ENCODE data around the gene GASK1A. TPM values are rescaled to one million over a fixed set of nuclear protein-coding genes. Genes with fewer than 3 reads are reported as not detected.

GASK1A gene
- total and polyA plus RNA-seq, 10 of the 15 experiments (the other 5 are each of a cell fraction or from before 2014, with no cell fraction given): 0.18 TPM; not detected in 9

DNA sequence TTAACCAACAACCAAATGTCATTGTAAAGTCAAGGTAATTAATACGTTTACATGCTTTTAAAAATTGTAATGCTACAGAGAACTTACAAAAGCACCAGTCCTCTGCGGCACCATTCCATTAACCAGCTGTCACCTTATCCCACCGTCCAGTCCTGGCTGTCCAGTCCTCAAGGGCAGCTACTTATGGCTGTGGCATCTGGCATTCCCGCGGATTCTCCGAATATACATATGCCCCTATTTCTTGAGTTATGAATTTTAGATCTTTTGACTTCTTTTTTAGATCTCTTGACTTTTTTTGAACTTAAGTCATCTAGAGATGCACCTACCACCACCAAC, 127.2 kb downstream of the GASK1A start:
- FAIRE-seq: no peak
- Histone ChIP-seq H2AFZ (ENCODE audit: control insufficient read depth, low read depth, low read length) (peak overlapping the region; percentile 69), H3K27me3 (replicated peaks in 1 of 2; ENCODE audit: control insufficient read depth in 2 of 2, insufficient read depth in 2 of 2, low read length in 1 of 2) (peaks cover 0 to 2% of the 10 kb centered on the region in 2 experiments; a peak in 2 of 4 replicates), H3K9ac (ENCODE audit: control insufficient read depth, insufficient read depth, low read length) (no peak overlapping the region), H3K4me1 (ENCODE audit: control insufficient read depth, insufficient read depth, low read length) (no peaks in the 10 kb centered on the region; the same call in 1 of the 2 replicates), H3K4me2 (ENCODE audit: control insufficient read depth, insufficient read depth) (peak overlapping the region; percentile 79), H3K36me3 (ENCODE audit: control insufficient read depth in 2 of 2, insufficient read depth in 2 of 2, low read length in 1 of 2) (no peaks in the 10 kb centered on the region), H3K9me3 (replicated peaks; ENCODE audit: control insufficient read depth, insufficient read depth, low read length) (no peaks in the 10 kb centered on the region; the same call in 2 of the 3 replicates), H4K20me1 (ENCODE audit: control insufficient read depth, insufficient read depth) (no peaks in the 10 kb centered on the region), H3K4me3 (no peak overlapping the region), H3K79me2 (ENCODE audit: control insufficient read depth, insufficient read depth, low read length) (no peaks in the 10 kb centered on the region), H3K27ac (ENCODE audit: control insufficient read depth, insufficient read depth) (no peak overlapping the region)
- RAD21 ChIA-PET (ENCODE audit: unreplicated experiment): no interaction called here
- CTCF ChIA-PET: no interaction called here
- WGBS (ENCODE audit: insufficient coverage, insufficient replicate concordance, low lambda C conversion rate, missing lambda C conversion rate): under 1% methylated on average over 6 of the region's 6 CpGs
- BruUV-seq (replicated peaks): no TSS peak
- intact Hi-C loops (cut with micrococcal nuclease; ENCODE audit: unreplicated experiment) (no loop called here), in situ Hi-C loops (cut with MboI) (no loop called here)
- TF ChIP-seq IKZF2 (IDR thresholded peaks at IDR 0.05): no peak
- TF ChIP-seq NRF1 (conservative IDR thresholded peaks at IDR 0.05; ENCODE audit: low read depth, low read length): no peak
- no peak for TF ChIP-seq STAT1 (conservative IDR thresholded peaks at IDR 0.05)
- POLR2A ChIA-PET: no interaction called here
- SMC1A ChIA-PET (ENCODE audit: uncharacterized antibody, unreplicated experiment): no interaction called here
- ATAC-seq: no peak
- DNase-seq (ENCODE audit: low read depth, low spot score): no peak

Other genes starting within 250 kb of the GASK1A start
- 0.33 TPM in 1 of 2 replicates, not detected in the other for gene CCDC13, start 206.1 kb upstream of the GASK1A start, total RNA-seq (2014; rRNA removed)
- gene CCDC13, start 206.1 kb upstream of the GASK1A start, total RNA-seq (2014; rRNA removed; fragmentation: Illumina TruSeq; extraction: Trizol): 0.13 TPM in 1 of 2 replicates, not detected in the other
- 0.16 TPM in 1 of 2 replicates, not detected in the other for gene CCDC13, start 206.1 kb upstream of the GASK1A start, total RNA-seq (2021)
- gene CCDC13, start 206.1 kb upstream of the GASK1A start, polyA plus RNA-seq (2011; rRNA removed): 0.29 and 0.81 TPM in 2 replicates
- 0.14 and 0.31 TPM in 2 replicates for gene CCDC13, start 206.1 kb upstream of the GASK1A start, polyA plus RNA-seq (2014; fragmentation: Illumina TruSeq; extraction: Trizol)
- under 1 TPM in 1 of 2 experiments, not detected in 1; 0.35 TPM for gene CCDC13, start 206.1 kb upstream of the GASK1A start, polyA plus RNA-seq (2014; fragmentation: Nextera tagmentation; extraction: Ambion mirVana)
- 0.69 and 0.81 TPM in 2 replicates for gene CCDC13, start 206.1 kb upstream of the GASK1A start, polyA plus RNA-seq (2014; rRNA removed)
- under 1 TPM in 1 of 2 experiments, not detected in 1; 0.19 TPM for gene CCDC13, start 206.1 kb upstream of the GASK1A start, polyA plus RNA-seq (2016; fragmentation: Nextera tagmentation; extraction: Ambion mirVana)
- 91.6 and 116 TPM in 2 replicates for gene HIGD1A, start 174.8 kb upstream of the GASK1A start, total RNA-seq (2014; rRNA removed)
- gene HIGD1A, start 174.8 kb upstream of the GASK1A start, total RNA-seq (2014; rRNA removed; fragmentation: Illumina TruSeq; extraction: Trizol): 132 and 135 TPM in 2 replicates
- gene HIGD1A, start 174.8 kb upstream of the GASK1A start, total RNA-seq (2021): 68.2 and 73.9 TPM in 2 replicates
- gene HIGD1A, start 174.8 kb upstream of the GASK1A start, polyA plus RNA-seq (2011; rRNA removed): 179 and 268 TPM in 2 replicates
- 171 and 178 TPM in 2 replicates for gene HIGD1A, start 174.8 kb upstream of the GASK1A start, polyA plus RNA-seq (2014; fragmentation: Illumina TruSeq; extraction: Trizol)
- 100 to 1,000 TPM; 405 to 487 TPM for gene HIGD1A, start 174.8 kb upstream of the GASK1A start, polyA plus RNA-seq (2014; fragmentation: Nextera tagmentation; extraction: Ambion mirVana)
- 90.3 and 119 TPM in 2 replicates for gene HIGD1A, start 174.8 kb upstream of the GASK1A start, polyA plus RNA-seq (2014; rRNA removed)
- 100 to 1,000 TPM; 254 to 271 TPM for gene HIGD1A, start 174.8 kb upstream of the GASK1A start, polyA plus RNA-seq (2016; fragmentation: Nextera tagmentation; extraction: Ambion mirVana)
- gene ACKR2, start 169.9 kb upstream of the GASK1A start, total RNA-seq (2014; rRNA removed): 0.05 TPM in 1 of 2 replicates, not detected in the other
- 0.18 TPM in 1 of 2 replicates, not detected in the other for gene ACKR2, start 169.9 kb upstream of the GASK1A start, total RNA-seq (2014; rRNA removed; fragmentation: Illumina TruSeq; extraction: Trizol)
- 0.36 and 0.82 TPM in 2 replicates for gene ACKR2, start 169.9 kb upstream of the GASK1A start, total RNA-seq (2021)
- 0.13 and 0.35 TPM in 2 replicates for gene ACKR2, start 169.9 kb upstream of the GASK1A start, polyA plus RNA-seq (2011; rRNA removed)
- 0.28 and 0.36 TPM in 2 replicates for gene ACKR2, start 169.9 kb upstream of the GASK1A start, polyA plus RNA-seq (2014; fragmentation: Illumina TruSeq; extraction: Trizol)
- gene ACKR2, start 169.9 kb upstream of the GASK1A start, polyA plus RNA-seq (2014; fragmentation: Nextera tagmentation; extraction: Ambion mirVana): under 1 TPM; 0.05 TPM
- 0.10 and 0.91 TPM in 2 replicates for gene ACKR2, start 169.9 kb upstream of the GASK1A start, polyA plus RNA-seq (2014; rRNA removed)
- under 1 TPM in 1 of 2 experiments, not detected in 1; 0.17 TPM for gene ACKR2, start 169.9 kb upstream of the GASK1A start, polyA plus RNA-seq (2016; fragmentation: Nextera tagmentation; extraction: Ambion mirVana)
- gene CYP8B1, start 103.4 kb upstream of the GASK1A start, total RNA-seq (2014; rRNA removed): not detected in 2 replicates
- not detected in 2 replicates for gene CYP8B1, start 103.4 kb upstream of the GASK1A start, total RNA-seq (2014; rRNA removed; fragmentation: Illumina TruSeq; extraction: Trizol)
- gene CYP8B1, start 103.4 kb upstream of the GASK1A start, total RNA-seq (2021): 0.08 and 0.24 TPM in 2 replicates
- not detected in 2 replicates for gene CYP8B1, start 103.4 kb upstream of the GASK1A start, polyA plus RNA-seq (2011; rRNA removed)
- gene CYP8B1, start 103.4 kb upstream of the GASK1A start, polyA plus RNA-seq (2014; fragmentation: Illumina TruSeq; extraction: Trizol): not detected in 2 replicates
- gene CYP8B1, start 103.4 kb upstream of the GASK1A start, polyA plus RNA-seq (2014; fragmentation: Nextera tagmentation; extraction: Ambion mirVana): not detected
- not detected in 2 replicates for gene CYP8B1, start 103.4 kb upstream of the GASK1A start, polyA plus RNA-seq (2014; rRNA removed)
- gene CYP8B1, start 103.4 kb upstream of the GASK1A start, polyA plus RNA-seq (2016; fragmentation: Nextera tagmentation; extraction: Ambion mirVana): not detected
- not detected in 2 replicates for gene ZNF662, start 73.2 kb upstream of the GASK1A start, total RNA-seq (2014; rRNA removed)
- gene ZNF662, start 73.2 kb upstream of the GASK1A start, total RNA-seq (2014; rRNA removed; fragmentation: Illumina TruSeq; extraction: Trizol): not detected in 2 replicates
- gene ZNF662, start 73.2 kb upstream of the GASK1A start, total RNA-seq (2021): 0.05 TPM in 1 of 2 replicates, not detected in the other
- gene ZNF662, start 73.2 kb upstream of the GASK1A start, polyA plus RNA-seq (2011; rRNA removed): 0.03 TPM in 1 of 2 replicates, not detected in the other
- not detected in 2 replicates for gene ZNF662, start 73.2 kb upstream of the GASK1A start, polyA plus RNA-seq (2014; fragmentation: Illumina TruSeq; extraction: Trizol)
- not detected for gene ZNF662, start 73.2 kb upstream of the GASK1A start, polyA plus RNA-seq (2014; fragmentation: Nextera tagmentation; extraction: Ambion mirVana)
- gene ZNF662, start 73.2 kb upstream of the GASK1A start, polyA plus RNA-seq (2014; rRNA removed): not detected in 2 replicates
- gene ZNF662, start 73.2 kb upstream of the GASK1A start, polyA plus RNA-seq (2016; fragmentation: Nextera tagmentation; extraction: Ambion mirVana): not detected
- gene POMGNT2, start 126.8 kb downstream of the GASK1A start, total RNA-seq (2014; rRNA removed): 0.17 and 0.22 TPM in 2 replicates
- 0.09 TPM in 2 replicates for gene POMGNT2, start 126.8 kb downstream of the GASK1A start, total RNA-seq (2014; rRNA removed; fragmentation: Illumina TruSeq; extraction: Trizol)
- 0.13 and 0.15 TPM in 2 replicates for gene POMGNT2, start 126.8 kb downstream of the GASK1A start, total RNA-seq (2021)
- 0.55 and 1.7 TPM in 2 replicates for gene POMGNT2, start 126.8 kb downstream of the GASK1A start, polyA plus RNA-seq (2011; rRNA removed)
- gene POMGNT2, start 126.8 kb downstream of the GASK1A start, polyA plus RNA-seq (2014; fragmentation: Illumina TruSeq; extraction: Trizol): 0.12 TPM in 1 of 2 replicates, not detected in the other
- under 1 TPM in 1 of 2 experiments, not detected in 1; 0.02 TPM for gene POMGNT2, start 126.8 kb downstream of the GASK1A start, polyA plus RNA-seq (2014; fragmentation: Nextera tagmentation; extraction: Ambion mirVana)
- gene POMGNT2, start 126.8 kb downstream of the GASK1A start, polyA plus RNA-seq (2014; rRNA removed): 0.23 and 0.32 TPM in 2 replicates
- gene POMGNT2, start 126.8 kb downstream of the GASK1A start, polyA plus RNA-seq (2016; fragmentation: Nextera tagmentation; extraction: Ambion mirVana): under 1 TPM; 0.24 to 0.33 TPM

All from GM12878 (cell line).